ENCODE data around the gene SLC38A9. TPM values are rescaled to one million over a fixed set of nuclear protein-coding genes. Genes with fewer than 3 reads are reported as not detected.

Gene SLC38A9
- total and polyA plus RNA-seq, 4 donors = 11.4 to 31.0 (median 18.6) TPM

- TF ChIP-seq RAD21 (IDR thresholded peaks at IDR 0.05) (no peak), MAX (IDR thresholded peaks at IDR 0.05) (no peak)
Observed at GRCh38 chr5:55667938-55668337, 44.2 kb downstream of the SLC38A9 start (continued).

GRCh38 chr5:55665065-55665464 is 47.1 kb downstream of the SLC38A9 start:
- Histone ChIP-seq H3K9me3 (ENCODE audit: control insufficient read depth in 4 of 4, low read length in 3 of 4) (no peaks in the 10 kb centered on the region), H3K4me3 (ENCODE audit: low read depth in 1 of 3, low read length in 3 of 3) (no peak overlapping the region), H3K27me3 (ENCODE audit: control insufficient read depth in 4 of 4, insufficient read depth in 4 of 4, low read length in 3 of 4) (no peaks in the 10 kb centered on the region), H3K27ac (ENCODE audit: low read depth in 1 of 2, low read length in 2 of 2) (no peak overlapping the region), H3K9ac (ENCODE audit: low read depth in 1 of 2, low read length in 2 of 2) (no peak overlapping the region), H3K36me3 (ENCODE audit: control insufficient read depth in 4 of 4, insufficient read depth in 3 of 4, low read depth in 1 of 4, low read length in 3 of 4) (peaks cover 0 to 6% (median 2%) of the 10 kb centered on the region in 4 donors), H3K4me1 (ENCODE audit: control insufficient read depth in 4 of 4, insufficient read depth in 4 of 4, low read length in 3 of 4) (no peaks in the 10 kb centered on the region)
- WGBS = 87% methylated on average over 8 of the region's 8 CpGs
- TF ChIP-seq JUND (IDR thresholded peaks at IDR 0.05) (no peak), TAF1 (conservative IDR thresholded peaks at IDR 0.05) (no peak), EGR1 (IDR thresholded peaks at IDR 0.05; ENCODE audit: low read depth in 2 of 2) (no peak), ATF3 (IDR thresholded peaks at IDR 0.05) (no peak)
- TF ChIP-seq, protein P1, sequence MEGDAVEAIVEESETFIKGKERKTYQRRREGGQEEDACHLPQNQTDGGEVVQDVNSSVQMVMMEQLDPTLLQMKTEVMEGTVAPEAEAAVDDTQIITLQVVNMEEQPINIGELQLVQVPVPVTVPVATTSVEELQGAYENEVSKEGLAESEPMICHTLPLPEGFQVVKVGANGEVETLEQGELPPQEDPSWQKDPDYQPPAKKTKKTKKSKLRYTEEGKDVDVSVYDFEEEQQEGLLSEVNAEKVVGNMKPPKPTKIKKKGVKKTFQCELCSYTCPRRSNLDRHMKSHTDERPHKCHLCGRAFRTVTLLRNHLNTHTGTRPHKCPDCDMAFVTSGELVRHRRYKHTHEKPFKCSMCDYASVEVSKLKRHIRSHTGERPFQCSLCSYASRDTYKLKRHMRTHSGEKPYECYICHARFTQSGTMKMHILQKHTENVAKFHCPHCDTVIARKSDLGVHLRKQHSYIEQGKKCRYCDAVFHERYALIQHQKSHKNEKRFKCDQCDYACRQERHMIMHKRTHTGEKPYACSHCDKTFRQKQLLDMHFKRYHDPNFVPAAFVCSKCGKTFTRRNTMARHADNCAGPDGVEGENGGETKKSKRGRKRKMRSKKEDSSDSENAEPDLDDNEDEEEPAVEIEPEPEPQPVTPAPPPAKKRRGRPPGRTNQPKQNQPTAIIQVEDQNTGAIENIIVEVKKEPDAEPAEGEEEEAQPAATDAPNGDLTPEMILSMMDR (IDR thresholded peaks at IDR 0.05; ENCODE audit: low read depth, low read length, missing input control) = no peak
- DNase-seq (ENCODE audit: low spot score) = no peak

GRCh38 chr5:55657443-55657842 is 54.7 kb downstream of the SLC38A9 start:
- H3K27ac ChIP-seq (ENCODE audit: low read depth in 1 of 2, low read length in 2 of 2) = no peak overlapping the region
- WGBS = 79% methylated on average over 2 of the region's 2 CpGs
- H3K4me3 ChIP-seq (ENCODE audit: low read depth in 1 of 3, low read length in 3 of 3) = no peak overlapping the region
- H3K9ac ChIP-seq (ENCODE audit: low read depth in 1 of 2, low read length in 2 of 2) = no peak overlapping the region
- no peaks in the 10 kb centered on the region for H3K9me3 ChIP-seq (ENCODE audit: control insufficient read depth in 4 of 4, low read length in 3 of 4)
- H3K27me3 ChIP-seq (ENCODE audit: control insufficient read depth in 4 of 4, insufficient read depth in 4 of 4, low read length in 3 of 4) = no peaks in the 10 kb centered on the region
- no peak for TF ChIP-seq ZBTB33 (IDR thresholded peaks at IDR 0.05)
- no peak for TF ChIP-seq EGR1 (IDR thresholded peaks at IDR 0.05; ENCODE audit: low read depth in 2 of 2)
- no peak for TF ChIP-seq NR2F2 (IDR thresholded peaks at IDR 0.05)
- TF ChIP-seq ATF3 (IDR thresholded peaks at IDR 0.05) = no peak
- no peak for TF ChIP-seq JUND (IDR thresholded peaks at IDR 0.05)
- TF ChIP-seq TAF1 (conservative IDR thresholded peaks at IDR 0.05) = no peak
- no peaks in the 10 kb centered on the region for H3K4me1 ChIP-seq (ENCODE audit: control insufficient read depth in 4 of 4, insufficient read depth in 4 of 4, low read length in 3 of 4)
- DNase-seq (ENCODE audit: low spot score) = no peak
- H3K36me3 ChIP-seq (ENCODE audit: control insufficient read depth in 4 of 4, insufficient read depth in 3 of 4, low read depth in 1 of 4, low read length in 3 of 4) = peaks cover 0 to 3% (median 0%) of the 10 kb centered on the region in 4 donors

DNA sequence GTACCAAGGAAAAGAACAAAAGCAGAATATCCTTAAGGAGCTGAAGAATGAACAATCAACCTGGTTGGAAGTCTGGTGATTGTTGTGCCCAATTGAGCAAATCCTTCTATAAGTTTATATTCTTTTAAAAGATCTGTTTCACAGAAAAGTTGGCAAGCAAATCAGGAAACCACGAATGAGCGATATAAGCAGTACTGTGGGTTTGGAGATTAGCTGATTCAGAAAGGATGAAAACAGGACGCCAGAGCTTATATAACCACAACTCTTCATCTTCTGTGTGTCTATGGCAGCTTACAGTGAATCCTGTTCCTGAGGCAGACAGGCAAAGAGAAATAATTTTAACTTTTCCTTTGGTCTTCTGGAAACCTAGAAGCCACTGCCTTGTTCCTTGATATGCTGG is 61.7 kb downstream of the SLC38A9 start:
- H3K27ac ChIP-seq (ENCODE audit: low read depth in 1 of 2, low read length in 2 of 2) = no peak overlapping the region
- no peaks in the 10 kb centered on the region for H3K27me3 ChIP-seq (ENCODE audit: control insufficient read depth in 4 of 4, insufficient read depth in 4 of 4, low read length in 3 of 4)
- H3K4me1 ChIP-seq (ENCODE audit: control insufficient read depth in 4 of 4, insufficient read depth in 4 of 4, low read length in 3 of 4) = no peaks in the 10 kb centered on the region
- no peaks in the 10 kb centered on the region for H3K9me3 ChIP-seq (ENCODE audit: control insufficient read depth in 4 of 4, low read length in 3 of 4)
- no peak overlapping the region for H3K9ac ChIP-seq (ENCODE audit: low read depth in 1 of 2, low read length in 2 of 2)
- peaks cover 0 to 2% (median 0%) of the 10 kb centered on the region in 4 donors for H3K36me3 ChIP-seq (ENCODE audit: control insufficient read depth in 4 of 4, insufficient read depth in 3 of 4, low read depth in 1 of 4, low read length in 3 of 4)
- WGBS = 60% methylated on average over 3 of the region's 3 CpGs
- H3K4me3 ChIP-seq (ENCODE audit: low read depth in 1 of 3, low read length in 3 of 3) = no peak overlapping the region
- no peak for DNase-seq (ENCODE audit: low spot score)
- no peak for TF ChIP-seq TAF1 (conservative IDR thresholded peaks at IDR 0.05)
- TF ChIP-seq YY1 (IDR thresholded peaks at IDR 0.05) = no peak
- TF ChIP-seq FOXA1 (IDR thresholded peaks at IDR 0.05) = no peak
- no peak for TF ChIP-seq ATF3 (IDR thresholded peaks at IDR 0.05)
- TF ChIP-seq RAD21 (IDR thresholded peaks at IDR 0.05) = no peak
- TF ChIP-seq HNF4A (conservative IDR thresholded peaks at IDR 0.05) = no peak
- no peak for TF ChIP-seq MAX (IDR thresholded peaks at IDR 0.05)
- no peak for TF ChIP-seq EGR1 (IDR thresholded peaks at IDR 0.05; ENCODE audit: low read depth in 2 of 2)
- no peak for TF ChIP-seq RXRA (IDR thresholded peaks at IDR 0.05)
- TF ChIP-seq, protein P1 (IDR thresholded peaks at IDR 0.05; ENCODE audit: low read depth, low read length, missing input control) = no peak
- TF ChIP-seq ZBTB33 (IDR thresholded peaks at IDR 0.05) = no peak
- no peak for TF ChIP-seq GABPA (IDR thresholded peaks at IDR 0.05 in 1 of 2, conservative IDR thresholded peaks at IDR 0.05 in 1 of 2)

Data from liver (tissue), 9 donors.